Right lobe of liver (tissue), 6 donors: Measurements from ENCODE around the gene MYO1F. TPM values are rescaled to one million over a fixed set of nuclear protein-coding genes. Genes with fewer than 3 reads are reported as not detected.
A peak's percentile ranks its signal among the peaks of the same experiment; 100 is the strongest.

ENCODE experiments used
- ATAC-seq, 4 donors: fragments of 200-7000 bp; cut with Tn5 transposase; one replicate each; pipeline ENCODE4 v1.9.1; 2020; ENCODE audit warnings: mild to moderate bottlenecking in 4 of 4, moderate library complexity in 4 of 4
- DNase-seq, 3 donors: peaks; one replicate each; pipeline ENCODE4 v3.0.0-alpha.2; 2020
- H3K27ac ChIP-seq, 3 donors: fragments of 200-600 bp; one replicate each; pipeline ENCODE4 v1.8.0; 2022
- H3K27me3 ChIP-seq, 2 donors: fragments of 200-600 bp; one replicate each; pipeline ENCODE4 v1.8.0; 2022
- H3K36me3 ChIP-seq, 4 donors: fragments of 200-600 bp; sonication (generic) in 1 of 4; one replicate each; pipeline versions ENCODE4 v1.5.1 to v1.8.0; 2017 to 2022; ENCODE audit warnings: control low read depth in 1 of 4
- H3K4me1 ChIP-seq, 4 donors: fragments of 200-600 bp; sonication (generic) in 1 of 4; one replicate each; pipeline versions ENCODE4 v1.5.1 to v1.8.0; 2017 to 2022; ENCODE audit warnings: control low read depth in 1 of 4
- H3K4me3 ChIP-seq, 3 donors: fragments of 200-600 bp; one replicate each; pipeline ENCODE4 v1.8.0; 2022
- H3K9me3 ChIP-seq, 4 donors: fragments of 200-600 bp; sonication (generic) in 1 of 4; one replicate each; pipeline versions ENCODE4 v1.5.1 to v1.8.0; 2017 to 2022; ENCODE audit warnings: control low read depth in 1 of 4
- POLR2A ChIP-seq: fragments of 450-650 bp; IDR thresholded peaks from one replicate; pipeline ENCODE4 v1.6.1; 2017; ENCODE audit warnings: antibody characterized with exemption, mild to moderate bottlenecking
- WGBS: methylation state at CpG from one replicate; pipeline ENCODE4 v1.1.6; 2018; ENCODE audit warnings: low coverage, low lambda C conversion rate; ENCODE audit not compliant: insufficient coverage; ENCODE audit errors: missing lambda C conversion rate; 5-methylcytosine and 5-hydroxymethylcytosine counted together
- intact Hi-C, 2 donors: fragments of 100-400 bp; cut with DNase I; formaldehyde crosslinking; loops; one replicate each; pipeline versions ENCODE4 v1.11.2 to v1.14.1; 2022
- total RNA-seq, 6 experiments: library from RNA; depleted of rRNA in 2 of 6; stranded (reverse); fragments of >200 nt in 2 of 6; fragmentation: NEBNext Ultra II Directional in 3 of 6; extraction: Animal tissue kit (Norgen Biotek cat#: 25700) in 3 of 6; gene quantifications; one replicate each; pipeline versions ENCODE4 v1.1.0 to v1.2.4, GENCODE V29; 2016 to 2023
- TF ChIP-seq, protein P1 (sequence below), 4 donors: fragments of 200-600 bp in 3 of 4; fragments of 450-650 bp in 1 of 4; IDR thresholded peaks; one replicate each; pipeline versions ENCODE4 v1.5.1 to v1.8.0; 2016 to 2022; ENCODE audit warnings: antibody characterized with exemption in 4 of 4, mild to moderate bottlenecking in 2 of 4
- donor health status: DM: no; HTN: yes; CAD: no.
- donor health status: DM: no; HTN: no; CAD: no.
- donor health status: DM: no; HTN: no; CAD: no.
- donor health status: DM: no; HTN: yes; CAD: no.
- donor health status: DM: no; HTN: yes; CAD: no.

MYO1F gene
- total RNA-seq, 6 experiments from 2014 or later = 7.9 to 21.5 (median 10.2) TPM

- DNase-seq = peak in 2 of 3 donors; percentile 48 to 55
- Histone ChIP-seq H3K36me3 (no peaks in the 10 kb centered on the region), H3K9me3 (no peaks in the 10 kb centered on the region), H3K27ac (no peak overlapping the region), H3K4me3 (no peak overlapping the region), H3K4me1 (no peaks in the 10 kb centered on the region), H3K27me3 (no peaks in the 10 kb centered on the region)
- WGBS = 65% methylated on average over 7 of the region's 34 CpGs
- ATAC-seq = peak; percentile 27 to 56 (median 51)
- intact Hi-C loops = no loop called here
- TF ChIP-seq POLR2A = no peak
- TF ChIP-seq, protein P1, sequence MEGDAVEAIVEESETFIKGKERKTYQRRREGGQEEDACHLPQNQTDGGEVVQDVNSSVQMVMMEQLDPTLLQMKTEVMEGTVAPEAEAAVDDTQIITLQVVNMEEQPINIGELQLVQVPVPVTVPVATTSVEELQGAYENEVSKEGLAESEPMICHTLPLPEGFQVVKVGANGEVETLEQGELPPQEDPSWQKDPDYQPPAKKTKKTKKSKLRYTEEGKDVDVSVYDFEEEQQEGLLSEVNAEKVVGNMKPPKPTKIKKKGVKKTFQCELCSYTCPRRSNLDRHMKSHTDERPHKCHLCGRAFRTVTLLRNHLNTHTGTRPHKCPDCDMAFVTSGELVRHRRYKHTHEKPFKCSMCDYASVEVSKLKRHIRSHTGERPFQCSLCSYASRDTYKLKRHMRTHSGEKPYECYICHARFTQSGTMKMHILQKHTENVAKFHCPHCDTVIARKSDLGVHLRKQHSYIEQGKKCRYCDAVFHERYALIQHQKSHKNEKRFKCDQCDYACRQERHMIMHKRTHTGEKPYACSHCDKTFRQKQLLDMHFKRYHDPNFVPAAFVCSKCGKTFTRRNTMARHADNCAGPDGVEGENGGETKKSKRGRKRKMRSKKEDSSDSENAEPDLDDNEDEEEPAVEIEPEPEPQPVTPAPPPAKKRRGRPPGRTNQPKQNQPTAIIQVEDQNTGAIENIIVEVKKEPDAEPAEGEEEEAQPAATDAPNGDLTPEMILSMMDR (IDR thresholded peaks at IDR 0.05) = peak; percentile 32 to 56 (median 42)
These were observed 8.9 kb upstream of the MYO1F start for GRCh38 chr19:8585894-8586750.

DNA sequence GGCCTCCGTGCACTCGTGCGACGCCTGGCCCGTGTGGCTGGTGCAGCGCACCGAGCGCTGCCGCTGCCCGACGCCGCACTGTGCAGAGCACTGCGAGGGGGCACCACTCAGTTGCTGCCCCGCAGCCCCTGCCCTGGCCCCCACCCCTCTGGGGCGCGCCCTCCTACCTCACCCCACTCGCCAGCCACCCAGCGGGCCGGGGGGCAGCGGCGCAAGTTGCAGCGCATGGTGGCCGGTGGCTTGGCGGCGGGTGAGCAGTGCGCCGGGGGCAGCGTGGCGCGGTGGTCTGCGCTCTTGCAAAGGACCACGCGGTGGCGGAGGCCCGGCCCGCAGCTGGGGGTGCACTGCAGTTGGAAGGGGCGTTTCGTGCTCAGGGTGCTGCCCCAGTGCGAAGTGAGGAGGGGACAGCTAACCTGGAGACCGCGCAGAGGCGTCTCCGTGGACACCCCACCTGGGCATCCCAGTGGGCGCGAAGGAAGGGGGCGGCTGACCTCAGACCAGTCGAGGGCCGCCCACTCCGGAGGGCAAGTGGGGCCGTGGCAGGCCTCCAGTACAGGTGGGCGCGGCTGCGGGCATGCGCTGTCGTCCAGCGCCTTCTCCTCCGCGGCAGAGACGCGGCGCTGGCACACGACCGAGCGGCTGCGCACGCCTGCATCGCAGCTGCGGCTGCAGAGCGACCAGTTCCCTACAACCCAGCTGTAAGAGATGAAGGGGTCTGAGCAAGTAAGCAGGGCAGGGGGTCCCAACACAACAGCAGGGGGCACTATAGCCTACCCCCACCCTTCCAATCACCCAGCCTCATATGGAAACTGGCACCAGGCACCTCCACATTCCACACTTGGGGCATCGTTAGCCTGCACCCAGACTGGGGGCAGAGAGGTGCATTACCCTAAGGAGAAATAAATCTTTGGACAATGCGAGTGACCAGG, 8.0 kb upstream of the MYO1F start:
- Histone ChIP-seq H3K27me3 (no peaks in the 10 kb centered on the region), H3K9me3 (no peaks in the 10 kb centered on the region), H3K27ac (no peak overlapping the region), H3K4me3 (no peak overlapping the region), H3K4me1 (peaks cover 0 to 8% (median 0%) of the 10 kb centered on the region in 4 donors), H3K36me3 (no peaks in the 10 kb centered on the region)
- intact Hi-C loops = loop anchor here in 1 of 2 donors (5.0 kb wide), 1 partner anchor 57 kb away; no protein-coding TSS in a partner anchor
- 64% methylated on average over 5 of the region's 71 CpGs for WGBS
- DNase-seq (no peak), ATAC-seq (no peak)
- TF ChIP-seq, protein P1 (IDR thresholded peaks at IDR 0.05) = no peak
- no peak for TF ChIP-seq POLR2A

- no peaks in the 10 kb centered on the region for H3K9me3 ChIP-seq
- 6% methylated on average over 8 of the region's 21 CpGs for WGBS
- H3K36me3 ChIP-seq = no peaks in the 10 kb centered on the region
- no peak for TF ChIP-seq POLR2A
- TF ChIP-seq, protein P1 (IDR thresholded peaks at IDR 0.05) = peak; percentile 97 to 100 (median 99)
- intact Hi-C loops = loop anchor here in 1 of 2 donors (5.0 kb wide), 1 partner anchor 62 kb away; no protein-coding TSS in a partner anchor
- peaks cover 0 to 10% (median 0%) of the 10 kb centered on the region in 4 donors for H3K4me1 ChIP-seq
- DNase-seq (peak; percentile 84 to 88 (median 86)), ATAC-seq (peak; percentile 75 to 85 (median 78))
- no peak overlapping the region for H3K27ac ChIP-seq
- H3K27me3 ChIP-seq = no peaks in the 10 kb centered on the region
- no peak overlapping the region for H3K4me3 ChIP-seq
These were observed 3.6 kb upstream of the MYO1F start for GRCh38 chr19:8580710-8581281.

DNA sequence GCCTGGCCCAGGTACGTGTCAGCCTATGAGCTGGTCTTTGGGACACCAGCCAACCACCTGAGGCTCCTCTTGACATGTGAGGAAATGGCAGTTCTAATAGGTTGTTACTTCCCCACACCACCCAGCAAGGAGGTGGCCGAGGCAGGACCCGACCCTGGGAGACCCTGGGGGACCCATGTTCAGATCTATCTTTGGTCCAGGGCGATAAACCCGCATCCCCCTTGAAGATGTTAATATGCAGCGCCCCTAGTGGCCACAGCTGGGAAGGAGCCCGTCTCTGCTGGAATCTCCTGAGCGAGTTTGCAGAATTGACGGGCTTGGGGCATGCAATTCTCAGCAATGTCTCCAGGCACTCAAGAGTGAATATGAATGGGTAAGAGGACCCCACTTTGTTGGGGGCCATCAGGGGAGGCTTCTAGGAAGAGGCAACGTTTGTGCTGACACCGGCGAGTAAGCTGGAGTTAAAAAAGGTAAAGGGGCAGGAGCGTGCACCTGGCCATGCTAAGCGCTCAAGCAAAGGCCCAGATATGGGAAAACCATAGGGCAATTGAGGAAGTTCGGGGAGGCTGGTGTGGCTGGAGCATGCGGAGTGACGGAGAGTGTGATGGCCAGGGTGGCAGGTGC, 1.5 kb upstream of the MYO1F start:
- H3K27me3 ChIP-seq = no peaks in the 10 kb centered on the region

More for the DNA sequence above, 1.5 kb upstream of the MYO1F start:
- H3K4me3 ChIP-seq = no peak overlapping the region
- H3K27ac ChIP-seq = no peak overlapping the region
- TF ChIP-seq, protein P1 (IDR thresholded peaks at IDR 0.05) = peak; percentile 77 to 96 (median 94)
- no peak for TF ChIP-seq POLR2A
- WGBS = 22% methylated on average over 16 of the region's 17 CpGs
- H3K4me1 ChIP-seq = peaks cover 0 to 10% (median 0%) of the 10 kb centered on the region in 4 donors
- H3K9me3 ChIP-seq = no peaks in the 10 kb centered on the region
- intact Hi-C loops = no loop called here
- ATAC-seq = peak; percentile 42 to 62 (median 57)
- peak; percentile 70 to 76 (median 75) for DNase-seq
- H3K36me3 ChIP-seq = no peaks in the 10 kb centered on the region
